K562 (cell line): Measurements from ENCODE around the gene AMTN. TPM values are rescaled to one million over a fixed set of nuclear protein-coding genes. Genes with fewer than 3 reads are reported as not detected.

Experiments used
- ATAC-seq: fragments of 200-7000 bp; cut with Tn5 transposase; 3 replicates; pipeline ENCODE4 v1.9.1; 2020; ENCODE audit warnings: moderate library complexity
- BruUV-seq: library from RNA; stranded (reverse); fragments of 400-500 nt; replicated peaks from 2 replicates; lab custom pipeline; 2021; lab: Mats Ljungman, UMichigan
- CTCF ChIA-PET: fragments of 300-600 bp; formaldehyde crosslinking; extraction: SDS; loops from one replicate; lab custom pipeline; 2021; ENCODE audit warnings: low intra/inter-chr PET ratio; lab: Yijun Ruan, JAX
- POLR2A ChIA-PET: fragments of 300-600, 350-650 bp; sonication (Branson Sonifier 250); formaldehyde crosslinking; extraction: SDS; loops from one replicate; lab custom pipeline; 2021; ENCODE audit warnings: antibody characterized with exemption, inconsistent platforms; lab: Yijun Ruan, JAX
- DNase-seq, 4 experiments: peaks; one replicate each; pipeline versions ENCODE4 v3.0.0 to v3.0.0-alpha.2; 2011 to 2018; ENCODE audit warnings: low spot score in 3 of 4, mixed read lengths in 3 of 4; ENCODE audit errors: extremely low read depth in 1 of 4
- FAIRE-seq: peaks from 2 replicates; lab custom pipeline; 2011; peaks lifted over from hg19 to GRCh38; lab: Jason Lieb, UNC
- H2AFZ ChIP-seq: 2 replicates; pipeline ENCODE4 v1.6.0; 2011; ENCODE audit warnings: low read depth, low read length, control low read depth, inconsistent platforms
- H3K27ac ChIP-seq: fragments of 200-600 bp; 3 replicates; pipeline ENCODE4 v1.8.0; 2011; ENCODE audit warnings: low read depth, mild to moderate bottlenecking, control low read depth, inconsistent platforms, low read length, moderate library complexity, mixed read lengths; ENCODE audit errors: extremely low read depth
- H3K27me3 ChIP-seq, 2 experiments: fragments of 300-600 bp in 1 of 2; 2 replicates in 1 of 2; 3 replicates in 1 of 2; pipeline versions ENCODE4 v1.6.0 to v1.8.0; 2011; ENCODE audit warnings: inconsistent platforms in 2 of 2, low read length in 2 of 2, mild to moderate bottlenecking in 1 of 2, mixed read lengths in 1 of 2, moderate library complexity in 1 of 2; ENCODE audit not compliant: control insufficient read depth in 2 of 2, insufficient read depth in 2 of 2
- H3K36me3 ChIP-seq: fragments of 300-600 bp; 3 replicates; pipeline ENCODE4 v1.8.0; 2011; ENCODE audit warnings: mild to moderate bottlenecking, low read length, inconsistent platforms; ENCODE audit not compliant: control insufficient read depth, insufficient read depth
- H3K4me1 ChIP-seq, 2 experiments: fragments of 200-600 bp in 1 of 2; replicated peaks in 1 of 2; 2 replicates in 1 of 2; 3 replicates in 1 of 2; pipeline versions ENCODE4 v1.5.1 to v1.8.0; 2011; ENCODE audit warnings: inconsistent platforms in 2 of 2, low read length in 2 of 2, mild to moderate bottlenecking in 1 of 2, mixed read lengths in 1 of 2, moderate library complexity in 1 of 2; ENCODE audit not compliant: control insufficient read depth in 2 of 2, insufficient read depth in 2 of 2
- H3K4me2 ChIP-seq: 2 replicates; pipeline ENCODE4 v1.6.1; 2011; ENCODE audit warnings: low read length, control low read depth, inconsistent platforms, mixed read lengths; ENCODE audit not compliant: insufficient read depth
- H3K4me3 ChIP-seq: fragments of 200-600 bp; sonication (generic), shearing (Covaris generic); 2 replicates; pipeline ENCODE4 v1.5.1; 2016; ENCODE audit warnings: control low read depth, inconsistent platforms
- H3K79me2 ChIP-seq: fragments of 200-600 bp; 3 replicates; pipeline ENCODE4 v1.8.0; 2011; ENCODE audit warnings: low read length, inconsistent platforms; ENCODE audit not compliant: control insufficient read depth, insufficient read depth
- H3K9ac ChIP-seq, 2 experiments: 2 replicates each; pipeline versions ENCODE4 v1.6.0 to v1.6.1; 2011; ENCODE audit warnings: low read depth in 2 of 2, low read length in 2 of 2, control low read depth in 1 of 2, inconsistent platforms in 1 of 2, mild to moderate bottlenecking in 1 of 2, mixed read lengths in 1 of 2; ENCODE audit not compliant: insufficient read depth in 1 of 2
- H3K9me1 ChIP-seq: one replicate; pipeline ENCODE4 v1.6.0; 2011; ENCODE audit warnings: inconsistent platforms, mild to moderate bottlenecking, low read length, moderate library complexity; ENCODE audit not compliant: control insufficient read depth, insufficient read depth
- H3K9me3 ChIP-seq: replicated peaks from 2 replicates; pipeline ENCODE4 v1.5.1; 2011; ENCODE audit warnings: low read depth, low read length, inconsistent platforms; ENCODE audit not compliant: control insufficient read depth, insufficient read depth
- H4K20me1 ChIP-seq: replicated peaks from 2 replicates; pipeline ENCODE4 v1.6.1; 2011; ENCODE audit warnings: low read length, inconsistent platforms, mixed read lengths; ENCODE audit not compliant: control insufficient read depth, insufficient read depth
- MYNN ChIP-seq, 2 experiments: sonication (generic); formaldehyde crosslinking in 1 of 2; IDR thresholded peaks; 2 replicates each; pipeline versions ENCODE4 v1.5.0 to v1.6.1; 2016 to 2020; ENCODE audit warnings: antibody characterized with exemption in 1 of 2, missing genetic modification reagents in 1 of 2
- TSC22D4 ChIP-seq: fragments of 450-650 bp; IDR thresholded peaks from 2 replicates; pipeline ENCODE4 v1.6.1; 2016; ENCODE audit warnings: missing genetic modification characterization, missing biosample characterization, control low read depth
- WGBS: fragments of 100-300 bp; shearing (Covaris generic); methylation state at CpG from one replicate; pipeline ENCODE4 v1.1.6; 2016; ENCODE audit warnings: low coverage, mixed read lengths; ENCODE audit not compliant: insufficient coverage; ENCODE audit errors: missing lambda C conversion rate; 5-methylcytosine and 5-hydroxymethylcytosine counted together
- in situ Hi-C: fragments of 300-500 bp; cut with MboI; formaldehyde crosslinking; loops from 4 replicates; pipeline ENCODE4 v1.15.0; 2018; ENCODE audit warnings: inconsistent platforms, mixed read lengths
- intact Hi-C: fragments of 100-400 bp; cut with micrococcal nuclease; formaldehyde crosslinking; loops from 2 replicates; pipeline ENCODE4 v1.14.2; 2022
- polyA plus RNA-seq, 8 experiments: library from polyadenylated mRNA; depleted of rRNA in 4 of 8; stranded (reverse) in 5 of 8; unstranded in 3 of 8; fragments of >200 nt; fragmentation: Nextera tagmentation in 2 of 8; fragmentation: Illumina TruSeq in 1 of 8; extraction: Ambion mirVana in 2 of 8; extraction: Trizol in 1 of 8; gene quantifications; 2 replicates each; pipeline versions ENCODE4 v1.2.1 to v1.2.3, GENCODE V29; 2011 to 2014; ENCODE audit warnings: inconsistent platforms in 1 of 8, missing spikeins in 1 of 8
- total RNA-seq, 7 experiments: library from RNA; depleted of rRNA in 6 of 7; stranded (reverse); fragments of >200 nt in 6 of 7; fragmentation: Illumina TruSeq in 2 of 7; extraction: Trizol in 2 of 7; gene quantifications; 2 replicates each; pipeline versions ENCODE4 v1.2.1 to v1.2.3, GENCODE V29; 2011 to 2021; ENCODE audit warnings: low replicate concordance in 1 of 7

Gene AMTN
- total and polyA plus RNA-seq, 9 of the 15 experiments (the other 6 are each of a cell fraction or from before 2014, with no cell fraction given) = not detected

DNA sequence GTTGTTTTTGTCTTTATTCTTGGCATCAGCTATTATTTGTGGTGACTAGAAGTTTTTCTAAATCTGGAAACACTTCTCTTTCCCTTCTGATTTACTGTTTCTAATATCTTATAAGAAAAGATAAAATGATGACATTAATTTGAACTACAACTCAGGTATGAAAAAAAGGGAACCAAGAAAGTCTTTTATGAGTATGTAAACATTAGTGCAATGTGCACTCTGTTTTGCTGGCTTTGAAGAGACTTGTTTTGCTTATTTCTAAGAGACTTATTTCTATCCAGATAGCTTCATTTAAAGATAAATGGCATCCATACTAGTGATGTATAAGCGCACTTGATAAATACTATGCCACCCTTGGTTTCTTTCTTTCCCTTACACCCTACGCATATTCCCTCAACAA is 63.6 kb downstream of the AMTN start:
- Histone ChIP-seq H3K4me2 (no peak overlapping the region), H3K27me3 (no peaks in the 10 kb centered on the region; a peak in 1 of 5 replicates), H3K9me3 (no peaks in the 10 kb centered on the region), H3K9ac (no peak overlapping the region), H3K27ac (no peak overlapping the region), H3K4me3 (no peak overlapping the region), H4K20me1 (no peaks in the 10 kb centered on the region), H3K9me1 (no peaks in the 10 kb centered on the region), H3K4me1 (no peaks in the 10 kb centered on the region), H2AFZ (no peak overlapping the region), H3K36me3 (no peaks in the 10 kb centered on the region), H3K79me2 (no peaks in the 10 kb centered on the region)
- no peak for TF ChIP-seq TSC22D4 (tag)
- TF ChIP-seq MYNN (IDR thresholded peaks at IDR 0.05) = no peak
- no peak for TF ChIP-seq MYNN (CRISPR knock-in tag; IDR thresholded peaks at IDR 0.05)
- no peak for DNase-seq
- FAIRE-seq = no peak
- 0% methylated on average over 2 of the region's 2 CpGs for WGBS
- no TSS peak for BruUV-seq
- no peak for ATAC-seq
- intact Hi-C loops (no loop called here), in situ Hi-C loops (no loop called here)
- POLR2A ChIA-PET = no interaction called here
- CTCF ChIA-PET = no interaction called here

Other genes starting within 250 kb of the AMTN start
Only the 7 nearest of the 10 such genes appear.
- not detected in 2 replicates for gene SMR3A, start 157.8 kb upstream of the AMTN start, total RNA-seq (2014; rRNA removed)
- gene SMR3A, start 157.8 kb upstream of the AMTN start, total RNA-seq (2014; rRNA removed; fragmentation: Illumina TruSeq; extraction: Trizol) = not detected in 2 replicates
- gene SMR3A, start 157.8 kb upstream of the AMTN start, total RNA-seq (2015; rRNA removed; fragmentation: Illumina TruSeq; extraction: Trizol) = not detected in 2 replicates
- gene SMR3A, start 157.8 kb upstream of the AMTN start, total RNA-seq (2021) = not detected in 2 replicates
- gene SMR3A, start 157.8 kb upstream of the AMTN start, polyA plus RNA-seq (2011; rRNA removed) = not detected in 2 replicates
- gene SMR3A, start 157.8 kb upstream of the AMTN start, polyA plus RNA-seq (2014; fragmentation: Illumina TruSeq; extraction: Trizol) = not detected in 2 replicates
- gene SMR3A, start 157.8 kb upstream of the AMTN start, polyA plus RNA-seq (2014; fragmentation: Nextera tagmentation; extraction: Ambion mirVana) = not detected
- gene SMR3A, start 157.8 kb upstream of the AMTN start, polyA plus RNA-seq (2014; rRNA removed) = not detected in 2 replicates
- not detected in 2 replicates for gene SMR3B, start 135.4 kb upstream of the AMTN start, total RNA-seq (2014; rRNA removed)
- not detected in 2 replicates for gene SMR3B, start 135.4 kb upstream of the AMTN start, total RNA-seq (2014; rRNA removed; fragmentation: Illumina TruSeq; extraction: Trizol)
- not detected in 2 replicates for gene SMR3B, start 135.4 kb upstream of the AMTN start, total RNA-seq (2015; rRNA removed; fragmentation: Illumina TruSeq; extraction: Trizol)
- gene SMR3B, start 135.4 kb upstream of the AMTN start, total RNA-seq (2021) = not detected in 2 replicates
- not detected in 2 replicates for gene SMR3B, start 135.4 kb upstream of the AMTN start, polyA plus RNA-seq (2011; rRNA removed)
- not detected in 2 replicates for gene SMR3B, start 135.4 kb upstream of the AMTN start, polyA plus RNA-seq (2014; fragmentation: Illumina TruSeq; extraction: Trizol)
- not detected for gene SMR3B, start 135.4 kb upstream of the AMTN start, polyA plus RNA-seq (2014; fragmentation: Nextera tagmentation; extraction: Ambion mirVana)
- gene SMR3B, start 135.4 kb upstream of the AMTN start, polyA plus RNA-seq (2014; rRNA removed) = not detected in 2 replicates
- gene OPRPN, start 120.6 kb upstream of the AMTN start, total RNA-seq (2014; rRNA removed) = not detected in 2 replicates
- gene OPRPN, start 120.6 kb upstream of the AMTN start, total RNA-seq (2014; rRNA removed; fragmentation: Illumina TruSeq; extraction: Trizol) = not detected in 2 replicates
- not detected in 2 replicates for gene OPRPN, start 120.6 kb upstream of the AMTN start, total RNA-seq (2015; rRNA removed; fragmentation: Illumina TruSeq; extraction: Trizol)
- not detected in 2 replicates for gene OPRPN, start 120.6 kb upstream of the AMTN start, total RNA-seq (2021)
- not detected in 2 replicates for gene OPRPN, start 120.6 kb upstream of the AMTN start, polyA plus RNA-seq (2011; rRNA removed)
- not detected in 2 replicates for gene OPRPN, start 120.6 kb upstream of the AMTN start, polyA plus RNA-seq (2014; fragmentation: Illumina TruSeq; extraction: Trizol)
- not detected for gene OPRPN, start 120.6 kb upstream of the AMTN start, polyA plus RNA-seq (2014; fragmentation: Nextera tagmentation; extraction: Ambion mirVana)
- gene OPRPN, start 120.6 kb upstream of the AMTN start, polyA plus RNA-seq (2014; rRNA removed) = not detected in 2 replicates
- not detected in 2 replicates for gene MUC7, start 46.4 kb upstream of the AMTN start, total RNA-seq (2014; rRNA removed)
- gene MUC7, start 46.4 kb upstream of the AMTN start, total RNA-seq (2014; rRNA removed; fragmentation: Illumina TruSeq; extraction: Trizol) = not detected in 2 replicates
- not detected in 2 replicates for gene MUC7, start 46.4 kb upstream of the AMTN start, total RNA-seq (2015; rRNA removed; fragmentation: Illumina TruSeq; extraction: Trizol)
- not detected in 2 replicates for gene MUC7, start 46.4 kb upstream of the AMTN start, total RNA-seq (2021)
- not detected in 2 replicates for gene MUC7, start 46.4 kb upstream of the AMTN start, polyA plus RNA-seq (2011; rRNA removed)
- not detected in 2 replicates for gene MUC7, start 46.4 kb upstream of the AMTN start, polyA plus RNA-seq (2014; fragmentation: Illumina TruSeq; extraction: Trizol)
- not detected for gene MUC7, start 46.4 kb upstream of the AMTN start, polyA plus RNA-seq (2014; fragmentation: Nextera tagmentation; extraction: Ambion mirVana)
- gene MUC7, start 46.4 kb upstream of the AMTN start, polyA plus RNA-seq (2014; rRNA removed) = not detected in 2 replicates
- 0.09 and 0.16 TPM in 2 replicates for gene AMBN, start 73.7 kb downstream of the AMTN start, total RNA-seq (2014; rRNA removed)
- not detected in 2 replicates for gene AMBN, start 73.7 kb downstream of the AMTN start, total RNA-seq (2014; rRNA removed; fragmentation: Illumina TruSeq; extraction: Trizol)
- gene AMBN, start 73.7 kb downstream of the AMTN start, total RNA-seq (2015; rRNA removed; fragmentation: Illumina TruSeq; extraction: Trizol) = not detected in 2 replicates
- gene AMBN, start 73.7 kb downstream of the AMTN start, total RNA-seq (2021) = not detected in 2 replicates
- gene AMBN, start 73.7 kb downstream of the AMTN start, polyA plus RNA-seq (2011; rRNA removed) = not detected in 2 replicates
- gene AMBN, start 73.7 kb downstream of the AMTN start, polyA plus RNA-seq (2014; fragmentation: Illumina TruSeq; extraction: Trizol) = not detected in 2 replicates
- gene AMBN, start 73.7 kb downstream of the AMTN start, polyA plus RNA-seq (2014; fragmentation: Nextera tagmentation; extraction: Ambion mirVana) = under 1 TPM in 1 of 2 experiments, not detected in 1; 0.03 TPM
- gene AMBN, start 73.7 kb downstream of the AMTN start, polyA plus RNA-seq (2014; rRNA removed) = 0.07 TPM in 1 of 2 replicates, not detected in the other
- gene ENAM, start 110.2 kb downstream of the AMTN start, total RNA-seq (2014; rRNA removed) = 0.09 TPM in 1 of 2 replicates, not detected in the other
- 0.13 TPM in 1 of 2 replicates, not detected in the other for gene ENAM, start 110.2 kb downstream of the AMTN start, total RNA-seq (2014; rRNA removed; fragmentation: Illumina TruSeq; extraction: Trizol)
- gene ENAM, start 110.2 kb downstream of the AMTN start, total RNA-seq (2015; rRNA removed; fragmentation: Illumina TruSeq; extraction: Trizol) = 0.04 and 0.08 TPM in 2 replicates
- gene ENAM, start 110.2 kb downstream of the AMTN start, total RNA-seq (2021) = 0.04 TPM in 1 of 2 replicates, not detected in the other
- not detected in 2 replicates for gene ENAM, start 110.2 kb downstream of the AMTN start, polyA plus RNA-seq (2011; rRNA removed)
- not detected in 2 replicates for gene ENAM, start 110.2 kb downstream of the AMTN start, polyA plus RNA-seq (2014; fragmentation: Illumina TruSeq; extraction: Trizol)
- gene ENAM, start 110.2 kb downstream of the AMTN start, polyA plus RNA-seq (2014; fragmentation: Nextera tagmentation; extraction: Ambion mirVana) = not detected
- gene ENAM, start 110.2 kb downstream of the AMTN start, polyA plus RNA-seq (2014; rRNA removed) = not detected in 2 replicates
- not detected in 2 replicates for gene JCHAIN, start 147.9 kb downstream of the AMTN start, total RNA-seq (2014; rRNA removed)
- gene JCHAIN, start 147.9 kb downstream of the AMTN start, total RNA-seq (2014; rRNA removed; fragmentation: Illumina TruSeq; extraction: Trizol) = not detected in 2 replicates
- not detected in 2 replicates for gene JCHAIN, start 147.9 kb downstream of the AMTN start, total RNA-seq (2015; rRNA removed; fragmentation: Illumina TruSeq; extraction: Trizol)
- 0.27 and 0.33 TPM in 2 replicates for gene JCHAIN, start 147.9 kb downstream of the AMTN start, total RNA-seq (2021)
- 0.08 TPM in 1 of 2 replicates, not detected in the other for gene JCHAIN, start 147.9 kb downstream of the AMTN start, polyA plus RNA-seq (2011; rRNA removed)
- gene JCHAIN, start 147.9 kb downstream of the AMTN start, polyA plus RNA-seq (2014; fragmentation: Illumina TruSeq; extraction: Trizol) = 0.32 TPM in 1 of 2 replicates, not detected in the other
- gene JCHAIN, start 147.9 kb downstream of the AMTN start, polyA plus RNA-seq (2014; fragmentation: Nextera tagmentation; extraction: Ambion mirVana) = under 1 TPM; 0.04 to 0.20 TPM
- gene JCHAIN, start 147.9 kb downstream of the AMTN start, polyA plus RNA-seq (2014; rRNA removed) = 0.68 TPM in 1 of 2 replicates, not detected in the other